GM19455 (cell line): Measurements from ENCODE around the gene MTHFS.

Source experiments
- ATAC-seq: cut with Tn5 transposase; IDR thresholded peaks from one replicate; pipeline ENCODE4 v1.9.1; 2021; ENCODE audit not compliant: unreplicated experiment

The MTHFS gene

GRCh38 chr15:79881254-79881653 is 15.6 kb downstream of the MTHFS start:
- no peak for ATAC-seq

- ATAC-seq: no peak
Observed at GRCh38 chr15:79878078-79878705, 18.6 kb downstream of the MTHFS start.

GRCh38 chr15:79875213-79875612 is 21.6 kb downstream of the MTHFS start:
- ATAC-seq: no peak

- ATAC-seq: no peak
Observed at GRCh38 chr15:79874242-79874641, 22.6 kb downstream of the MTHFS start.

- ATAC-seq: no peak
Observed at GRCh38 chr15:79872358-79873017, 24.3 kb downstream of the MTHFS start.

- ATAC-seq: no peak
Observed at GRCh38 chr15:79868554-79868953, 28.3 kb downstream of the MTHFS start.

GRCh38 chr15:79863886-79864285 is 32.9 kb downstream of the MTHFS start:
- no peak for ATAC-seq

- no peak for ATAC-seq
Observed at GRCh38 chr15:79862191-79862590, 34.6 kb downstream of the MTHFS start.

- no peak for ATAC-seq
Observed at GRCh38 chr15:79860661-79861060, 36.2 kb downstream of the MTHFS start.

GRCh38 chr15:79858469-79858868 is 38.3 kb downstream of the MTHFS start:
- ATAC-seq: no peak

GRCh38 chr15:79853492-79854328 is 43.1 kb downstream of the MTHFS start:
- ATAC-seq: peak; percentile 90

GRCh38 chr15:79849789-79850188 is 47.0 kb downstream of the MTHFS start:
- ATAC-seq: no peak

GRCh38 chr15:79846539-79846938 is 50.3 kb downstream of the MTHFS start:
- ATAC-seq: no peak

- no peak for ATAC-seq
Observed at GRCh38 chr15:79844221-79844620, 52.6 kb downstream of the MTHFS start.

GRCh38 chr15:79837846-79838245 is 59.0 kb downstream of the MTHFS start:
- ATAC-seq: no peak

GRCh38 chr15:79834495-79834894 is 62.3 kb downstream of the MTHFS start:
- ATAC-seq: no peak

GRCh38 chr15:79832367-79833120 is 64.3 kb downstream of the MTHFS start:
- ATAC-seq: no peak

- ATAC-seq: no peak
Observed at GRCh38 chr15:79831604-79832003, 65.2 kb downstream of the MTHFS start.

GRCh38 chr15:79829950-79830349 is 66.9 kb downstream of the MTHFS start:
- ATAC-seq: no peak

GRCh38 chr15:79828447-79828846 is 68.4 kb downstream of the MTHFS start:
- no peak for ATAC-seq

GRCh38 chr15:79826800-79827199 is 70.0 kb downstream of the MTHFS start:
- ATAC-seq: no peak
